ENCODE data around the gene AOX1. TPM values are rescaled to one million over a fixed set of nuclear protein-coding genes. Genes with fewer than 3 reads are reported as not detected.

The AOX1 gene
- total RNA-seq, 1 experiment from 2014 or later: 3.5 TPM

GRCh38 chr2:200695191-200695590 is 109.4 kb downstream of the AOX1 start:
- H2BK12ac ChIP-seq (ENCODE audit: insufficient read length, low read depth, low read length): no peak overlapping the region
- no peak overlapping the region for H2AFZ ChIP-seq (ENCODE audit: low read length)
- H4K20me1 ChIP-seq (ENCODE audit: control insufficient read depth, insufficient read depth, insufficient read length): no peaks in the 10 kb centered on the region
- no peaks in the 10 kb centered on the region for H3K9me3 ChIP-seq (ENCODE audit: control insufficient read depth, low read depth, low read length)
- no peak overlapping the region for H3K27ac Mint-ChIP-seq
- no peak overlapping the region for H3K9ac ChIP-seq (ENCODE audit: extremely low read depth, insufficient read length, low read length)
- no peak overlapping the region for H3T11ph ChIP-seq (ENCODE audit: low read length)
- no peak overlapping the region for H2BK120ac ChIP-seq (ENCODE audit: low read depth, low read length, poor library complexity, severe bottlenecking)
- H3K23me2 ChIP-seq (ENCODE audit: insufficient read length, low read depth, low read length, poor library complexity, severe bottlenecking): no peaks in the 10 kb centered on the region
- DNase-seq: no peak
- TF ChIP-seq CTCF (conservative IDR thresholded peaks at IDR 0.05): no peak
- H3K56ac ChIP-seq (ENCODE audit: insufficient read length, low read depth, low read length): no peak overlapping the region
- no peak overlapping the region for H3K27ac ChIP-seq (ENCODE audit: insufficient read length, low read depth, low read length)
- no peak overlapping the region for H3K4me3 Mint-ChIP-seq
- H3K27me3 Mint-ChIP-seq (ENCODE audit: low read depth): no peaks in the 10 kb centered on the region
- no peak overlapping the region for H3K4me2 ChIP-seq (ENCODE audit: insufficient read depth, insufficient read length, low read length)
- H3K18ac ChIP-seq (ENCODE audit: insufficient read length, low read depth, low read length): no peak overlapping the region
- H4K5ac ChIP-seq (ENCODE audit: insufficient read length, low read depth, low read length): no peak overlapping the region
- H3K23ac ChIP-seq (ENCODE audit: insufficient read length, low read depth, low read length): no peak overlapping the region
- no peak overlapping the region for H2BK15ac ChIP-seq (ENCODE audit: low read depth, low read length)
- no peak overlapping the region for H3K14ac ChIP-seq (ENCODE audit: insufficient read depth, low read length)
- no peaks in the 10 kb centered on the region for H3K79me1 ChIP-seq (ENCODE audit: insufficient read depth, low read depth, low read length, poor library complexity, severe bottlenecking)
- H3K27me3 ChIP-seq (ENCODE audit: insufficient read depth, low read length): no peaks in the 10 kb centered on the region
- H2AK5ac ChIP-seq (ENCODE audit: insufficient read length, low read length): no peak overlapping the region
- no peaks in the 10 kb centered on the region for H3K9me3 Mint-ChIP-seq
- no peak overlapping the region for H2BK20ac ChIP-seq (ENCODE audit: low read depth, low read length, poor library complexity, severe bottlenecking)
- no peak overlapping the region for H3K4ac ChIP-seq (ENCODE audit: low read depth, low read length)
- no peak overlapping the region for H2BK5ac ChIP-seq (ENCODE audit: insufficient read length, low read length)
- H3K4me1 Mint-ChIP-seq: no peaks in the 10 kb centered on the region; a peak in 1 of 4 replicates
- no CpG with 5 or more reads among the region's 4 CpGs for WGBS (ENCODE audit: extremely low coverage, insufficient read length, low lambda C conversion rate)
- no peak overlapping the region for H4K91ac ChIP-seq (ENCODE audit: insufficient read length, low read depth, low read length)
- no peak overlapping the region for H4K8ac ChIP-seq (replicated peaks; ENCODE audit: insufficient read length, low read depth, low read length)
- H3K4me1 ChIP-seq (ENCODE audit: insufficient read depth, low read length): no peaks in the 10 kb centered on the region
- no peaks in the 10 kb centered on the region for H3K79me2 ChIP-seq (ENCODE audit: insufficient read depth, low read length)
- no peaks in the 10 kb centered on the region for H3K36me3 Mint-ChIP-seq (ENCODE audit: insufficient read depth in 1 of 3, low read depth in 3 of 3)

Data from H9 (cell line).